ENCODE measurements around the gene ORMDL2.
A peak's percentile ranks its signal among the peaks of the same experiment; 100 is the strongest.

Gene ORMDL2

GRCh38 chr12:55815473-55815872 is 2.4 kb upstream of the ORMDL2 start:
- no peak for TF ChIP-seq CTCF (IDR thresholded peaks at IDR 0.05)
- Histone ChIP-seq H3K4me1 (peaks cover 2% of the 10 kb centered on the region), H3K9ac (no peak overlapping the region), H3K9me3 (ENCODE audit: control insufficient read depth, low read length) (no peaks in the 10 kb centered on the region), H3K4me2 (ENCODE audit: low read length) (no peak overlapping the region), H3K79me2 (peaks cover 56% of the 10 kb centered on the region), H3K27me3 (ENCODE audit: control insufficient read depth, insufficient read depth, low read length) (no peaks in the 10 kb centered on the region), H3K4me3 (ENCODE audit: low read depth, low read length) (no peak overlapping the region), H3K36me3 (ENCODE audit: control insufficient read depth, insufficient read depth, low read length) (no peaks in the 10 kb centered on the region), H2AFZ (no peak overlapping the region), H3K27ac (no peak overlapping the region)

GRCh38 chr12:55816881-55817344 is 928 bp upstream of the ORMDL2 start:
- no peaks in the 10 kb centered on the region for H3K36me3 ChIP-seq (ENCODE audit: control insufficient read depth, insufficient read depth, low read length)
- no peak overlapping the region for H3K9ac ChIP-seq
- peak overlapping the region; percentile 99 for H3K4me3 ChIP-seq (ENCODE audit: low read depth, low read length)
- H3K4me2 ChIP-seq (ENCODE audit: low read length) = peak overlapping the region; percentile 95
- no peaks in the 10 kb centered on the region for H3K27me3 ChIP-seq (ENCODE audit: control insufficient read depth, insufficient read depth, low read length)
- H3K79me2 ChIP-seq = peaks cover 45% of the 10 kb centered on the region
- peak overlapping the region; percentile 79 for H3K27ac ChIP-seq
- peaks cover 2% of the 10 kb centered on the region for H3K4me1 ChIP-seq
- no peak for TF ChIP-seq CTCF (IDR thresholded peaks at IDR 0.05)
- no peaks in the 10 kb centered on the region for H3K9me3 ChIP-seq (ENCODE audit: control insufficient read depth, low read length)
- H2AFZ ChIP-seq = peak overlapping the region; percentile 88

GRCh38 chr12:55818140-55818728 is 393 bp downstream of the ORMDL2 start:
- no peak for TF ChIP-seq CTCF (IDR thresholded peaks at IDR 0.05)
- Histone ChIP-seq H3K9ac (no peak overlapping the region), H3K4me3 (ENCODE audit: low read depth, low read length) (peak overlapping the region; percentile 99), H3K27me3 (ENCODE audit: control insufficient read depth, insufficient read depth, low read length) (no peaks in the 10 kb centered on the region), H2AFZ (peak overlapping the region; percentile 89), H3K79me2 (peaks cover 38% of the 10 kb centered on the region), H3K27ac (peak overlapping the region; percentile 79), H3K9me3 (ENCODE audit: control insufficient read depth, low read length) (no peaks in the 10 kb centered on the region), H3K4me1 (peaks cover 2% of the 10 kb centered on the region), H3K36me3 (ENCODE audit: control insufficient read depth, insufficient read depth, low read length) (no peaks in the 10 kb centered on the region), H3K4me2 (ENCODE audit: low read length) (peak overlapping the region; percentile 90)

- H3K27me3 ChIP-seq (ENCODE audit: control insufficient read depth, insufficient read depth, low read length) = no peaks in the 10 kb centered on the region
- H3K27ac ChIP-seq = no peak overlapping the region
- H3K4me1 ChIP-seq = peaks cover under 1% of the 10 kb centered on the region
- no peak overlapping the region for H3K4me2 ChIP-seq (ENCODE audit: low read length)
- TF ChIP-seq CTCF (IDR thresholded peaks at IDR 0.05) = no peak
- peaks cover 32% of the 10 kb centered on the region for H3K79me2 ChIP-seq
- H3K9ac ChIP-seq = no peak overlapping the region
- H2AFZ ChIP-seq = no peak overlapping the region
- no peaks in the 10 kb centered on the region for H3K36me3 ChIP-seq (ENCODE audit: control insufficient read depth, insufficient read depth, low read length)
- no peaks in the 10 kb centered on the region for H3K9me3 ChIP-seq (ENCODE audit: control insufficient read depth, low read length)
- H3K4me3 ChIP-seq (ENCODE audit: low read depth, low read length) = peak overlapping the region; percentile 99
These were observed 1.0 kb downstream of the ORMDL2 start for GRCh38 chr12:55818886-55819285.

GRCh38 chr12:55820679-55821078 is 2.8 kb downstream of the ORMDL2 start:
- H3K27me3 ChIP-seq (ENCODE audit: control insufficient read depth, insufficient read depth, low read length) = no peaks in the 10 kb centered on the region
- peaks cover 16% of the 10 kb centered on the region for H3K79me2 ChIP-seq
- no peak for TF ChIP-seq CTCF (IDR thresholded peaks at IDR 0.05)
- no peaks in the 10 kb centered on the region for H3K36me3 ChIP-seq (ENCODE audit: control insufficient read depth, insufficient read depth, low read length)
- H3K4me3 ChIP-seq (ENCODE audit: low read depth, low read length) = no peak overlapping the region
- H3K4me2 ChIP-seq (ENCODE audit: low read length) = no peak overlapping the region
- no peak overlapping the region for H3K27ac ChIP-seq
- no peaks in the 10 kb centered on the region for H3K4me1 ChIP-seq
- H3K9me3 ChIP-seq (ENCODE audit: control insufficient read depth, low read length) = no peaks in the 10 kb centered on the region
- no peak overlapping the region for H3K9ac ChIP-seq
- H2AFZ ChIP-seq = no peak overlapping the region
